HepG2 (cell line): ENCODE measurements around the gene SPTBN5. TPM values are rescaled to one million over a fixed set of nuclear protein-coding genes. Genes with fewer than 3 reads are reported as not detected.

ENCODE experiments used
- HNRNPL ChIP-seq: fragments of 200-400 bp; formaldehyde crosslinking; IDR thresholded peaks from 2 replicates; pipeline ENCODE4 v1.6.1; 2017; ENCODE audit warnings: mild to moderate bottlenecking, low read depth, low read length
- MATR3 ChIP-seq: sonication (generic); formaldehyde crosslinking; IDR thresholded peaks from 2 replicates; pipeline ENCODE4 v1.4.0; 2020; ENCODE audit warnings: missing genetic modification reagents
- MAZ ChIP-seq, 2 experiments: sonication (generic) in 1 of 2; formaldehyde crosslinking in 1 of 2; IDR thresholded peaks; 2 replicates each; pipeline versions ENCODE4 v1.5.0 to v1.6.1; 2012 to 2020; ENCODE audit warnings: low read depth in 2 of 2, mild to moderate bottlenecking in 2 of 2, borderline replicate concordance in 1 of 2, improper control_type of control experiment in 1 of 2, low read length in 1 of 2, missing genetic modification reagents in 1 of 2, moderate library complexity in 1 of 2
- MIER3 ChIP-seq: IDR thresholded peaks from 2 replicates; pipeline ENCODE4 v1.6.1; 2016; ENCODE audit warnings: missing compliant biosample characterization, borderline replicate concordance
- MLLT10 ChIP-seq: sonication (generic); formaldehyde crosslinking; IDR thresholded peaks from 2 replicates; pipeline ENCODE4 v1.4.0; 2020; ENCODE audit warnings: missing genetic modification reagents
- NFATC3 ChIP-seq: sonication (generic); formaldehyde crosslinking; IDR thresholded peaks from 2 replicates; pipeline ENCODE4 v1.5.1; 2020; ENCODE audit warnings: mild to moderate bottlenecking, missing genetic modification reagents
- RNF2 ChIP-seq: fragments of 450-650 bp; conservative IDR thresholded peaks from 2 replicates; pipeline ENCODE4 v1.6.1; 2016; ENCODE audit warnings: low read depth
- ZNF232 ChIP-seq: sonication (generic); formaldehyde crosslinking; IDR thresholded peaks from 2 replicates; pipeline ENCODE4 v1.4.0; 2020; ENCODE audit warnings: missing genetic modification reagents, borderline replicate concordance
- ZNF235 ChIP-seq: sonication (generic); formaldehyde crosslinking; IDR thresholded peaks from 2 replicates; pipeline ENCODE4 v1.8.1; 2023; ENCODE audit warnings: mild to moderate bottlenecking, missing genetic modification reagents, borderline replicate concordance
- ZNF441 ChIP-seq: sonication (generic); formaldehyde crosslinking; IDR thresholded peaks from 2 replicates; pipeline ENCODE4 v1.7.0; 2021; ENCODE audit warnings: missing genetic modification reagents, borderline replicate concordance
- ZNF577 ChIP-seq: sonication (generic); formaldehyde crosslinking; IDR thresholded peaks from 2 replicates; pipeline ENCODE4 v1.4.0; 2020; ENCODE audit warnings: mild to moderate bottlenecking, low read depth, missing genetic modification reagents, borderline replicate concordance
- ZNF704 ChIP-seq: sonication (generic); formaldehyde crosslinking; IDR thresholded peaks from 2 replicates; pipeline ENCODE4 v1.8.1; 2023; ENCODE audit warnings: mild to moderate bottlenecking, inconsistent platforms, moderate library complexity, missing genetic modification reagents, borderline replicate concordance
- ZNF724P ChIP-seq: sonication (generic); formaldehyde crosslinking; IDR thresholded peaks from 2 replicates; pipeline ENCODE4 v1.8.0; 2022; ENCODE audit warnings: missing genetic modification reagents, borderline replicate concordance
- ZNF747 ChIP-seq: sonication (generic); formaldehyde crosslinking; IDR thresholded peaks from 2 replicates; pipeline ENCODE4 v1.8.1; 2023; ENCODE audit warnings: missing genetic modification reagents, mild to moderate bottlenecking, borderline replicate concordance
- ZNF784 ChIP-seq: sonication (generic); formaldehyde crosslinking; IDR thresholded peaks from 2 replicates; pipeline ENCODE4 v1.5.1; 2020; ENCODE audit warnings: missing genetic modification reagents, mild to moderate bottlenecking, borderline replicate concordance
- ZSCAN25 ChIP-seq: sonication (generic); formaldehyde crosslinking; IDR thresholded peaks from 2 replicates; pipeline ENCODE4 v1.8.0; 2022; ENCODE audit warnings: mild to moderate bottlenecking, missing genetic modification reagents
- ZSCAN9 ChIP-seq: IDR thresholded peaks from 2 replicates; pipeline ENCODE4 v1.6.1; 2016; ENCODE audit warnings: borderline replicate concordance
- polyA plus RNA-seq, 8 experiments: library from polyadenylated mRNA; depleted of rRNA in 3 of 8; stranded (reverse) in 7 of 8; unstranded in 1 of 8; fragments of >200 nt; fragmentation: Illumina TruSeq in 4 of 8; extraction: Trizol in 4 of 8; gene quantifications; 2 replicates each; pipeline versions ENCODE4 v1.2.1 to v1.2.3, GENCODE V29; 2011 to 2016; ENCODE audit warnings: low read depth in 4 of 8, missing spikeins in 1 of 8, mixed read lengths in 1 of 8; ENCODE audit not compliant: insufficient read depth in 1 of 8
- total RNA-seq, 5 experiments: library from RNA; depleted of rRNA; stranded (reverse); fragments of >200 nt; fragmentation: Illumina TruSeq; extraction: Trizol; gene quantifications; 2 replicates each; pipeline ENCODE4 v1.2.3, GENCODE V29; 2016; ENCODE audit warnings: low read depth in 1 of 5
- TF ChIP-seq, protein P1 (sequence below): sonication (generic); formaldehyde crosslinking; IDR thresholded peaks from 2 replicates; pipeline ENCODE4 v1.5.1; 2020; ENCODE audit warnings: missing genetic modification reagents, mild to moderate bottlenecking, borderline replicate concordance
- TF ChIP-seq, protein P2 (sequence below): sonication (generic); formaldehyde crosslinking; IDR thresholded peaks from 2 replicates; pipeline ENCODE4 v1.5.0; 2020; ENCODE audit warnings: mild to moderate bottlenecking, missing genetic modification reagents, moderate library complexity

SPTBN5 gene
- total and polyA plus RNA-seq, 2 of the 13 experiments (the other 11 are each of a cell fraction or from before 2014, with no cell fraction given), result 0.01 to 0.07 TPM

DNA sequence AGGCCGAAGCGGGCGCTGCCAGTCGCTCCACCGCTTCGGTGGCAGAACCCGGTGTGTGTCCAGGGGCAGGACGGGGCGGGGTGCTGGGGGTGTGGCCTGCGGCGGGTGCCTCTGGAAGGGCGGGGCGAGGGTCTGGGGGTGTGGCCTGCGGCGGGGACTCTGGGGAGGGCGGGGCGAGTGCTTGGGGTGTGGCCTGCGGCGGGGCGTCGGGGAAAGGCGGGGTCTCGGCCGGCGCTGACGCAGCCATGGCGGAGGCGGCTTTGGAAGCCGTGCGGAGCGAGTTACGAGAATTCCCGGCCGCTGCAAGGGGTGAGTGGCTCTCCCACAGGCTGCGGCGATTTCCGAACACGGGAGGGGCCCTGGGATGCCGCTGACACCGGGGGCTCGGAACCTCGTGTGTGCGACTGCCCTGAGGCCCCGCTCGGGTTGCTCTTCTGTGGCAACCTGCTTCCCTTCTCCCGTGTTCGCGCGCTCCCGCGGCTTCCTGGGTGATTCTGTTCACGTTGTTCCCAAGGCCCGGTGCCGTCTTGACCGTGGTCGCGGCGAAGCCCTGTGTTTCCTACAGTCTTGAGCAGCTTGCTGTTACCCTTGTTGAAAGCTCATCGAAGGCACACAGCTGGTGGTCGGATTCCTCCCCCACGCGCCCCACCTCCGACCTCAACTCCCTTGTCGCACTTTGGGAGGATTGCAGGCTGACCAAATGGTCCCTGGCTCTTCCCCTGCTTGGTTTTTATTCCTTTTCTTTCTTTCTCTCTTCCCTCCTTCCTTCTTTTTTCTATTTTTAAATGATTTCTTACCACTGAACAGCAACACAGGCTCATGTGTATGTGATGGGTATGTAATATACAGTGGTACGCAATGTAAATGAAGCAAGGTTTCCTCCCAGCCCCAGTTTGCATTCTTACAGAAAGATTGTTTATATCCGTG, 65.7 kb downstream of the SPTBN5 start, which contains the start of gene JMJD7 (continued):
- TF ChIP-seq, protein P1, sequence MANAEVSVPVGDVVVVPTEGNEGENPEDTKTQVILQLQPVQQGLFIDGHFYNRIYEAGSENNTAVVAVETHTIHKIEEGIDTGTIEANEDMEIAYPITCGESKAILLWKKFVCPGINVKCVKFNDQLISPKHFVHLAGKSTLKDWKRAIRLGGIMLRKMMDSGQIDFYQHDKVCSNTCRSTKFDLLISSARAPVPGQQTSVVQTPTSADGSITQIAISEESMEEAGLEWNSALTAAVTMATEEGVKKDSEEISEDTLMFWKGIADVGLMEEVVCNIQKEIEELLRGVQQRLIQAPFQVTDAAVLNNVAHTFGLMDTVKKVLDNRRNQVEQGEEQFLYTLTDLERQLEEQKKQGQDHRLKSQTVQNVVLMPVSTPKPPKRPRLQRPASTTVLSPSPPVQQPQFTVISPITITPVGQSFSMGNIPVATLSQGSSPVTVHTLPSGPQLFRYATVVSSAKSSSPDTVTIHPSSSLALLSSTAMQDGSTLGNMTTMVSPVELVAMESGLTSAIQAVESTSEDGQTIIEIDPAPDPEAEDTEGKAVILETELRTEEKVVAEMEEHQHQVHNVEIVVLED, result no peak
- no peak for TF ChIP-seq MATR3 (CRISPR knock-in tag)
- no peak for TF ChIP-seq ZSCAN9 (CRISPR knock-in tag)
- peak; percentile 75; the same call in 1 of the 2 replicates for TF ChIP-seq HNRNPL
- no peak for TF ChIP-seq MLLT10 (CRISPR knock-in tag)
- no peak for TF ChIP-seq ZNF724P (CRISPR knock-in tag)
- peak; percentile 77; the same call in 1 of the 2 replicates for TF ChIP-seq ZNF747 (CRISPR knock-in tag)
- no peak for TF ChIP-seq ZNF441 (CRISPR knock-in tag)
- 0 out of 2 replicates have a peak, but pooled peaks have one; percentile 30 for TF ChIP-seq ZSCAN25 (CRISPR knock-in tag)
- no peak for TF ChIP-seq ZNF235 (CRISPR knock-in tag)
- no peak for TF ChIP-seq MAZ (IDR thresholded peaks at IDR 0.05; ENCODE audit: borderline replicate concordance, low read depth, low read length)
- 0 out of 2 replicates have a peak, but pooled peaks have one; percentile 33 for TF ChIP-seq MAZ (CRISPR knock-in tag; IDR thresholded peaks at IDR 0.05; ENCODE audit: low read depth)
- no peak for TF ChIP-seq RNF2
- TF ChIP-seq NFATC3 (CRISPR knock-in tag), result no peak
- no peak for TF ChIP-seq ZNF784
- peak; percentile 63; the same call in 1 of the 2 replicates for TF ChIP-seq ZNF232 (CRISPR knock-in tag)
- TF ChIP-seq, protein P2, sequence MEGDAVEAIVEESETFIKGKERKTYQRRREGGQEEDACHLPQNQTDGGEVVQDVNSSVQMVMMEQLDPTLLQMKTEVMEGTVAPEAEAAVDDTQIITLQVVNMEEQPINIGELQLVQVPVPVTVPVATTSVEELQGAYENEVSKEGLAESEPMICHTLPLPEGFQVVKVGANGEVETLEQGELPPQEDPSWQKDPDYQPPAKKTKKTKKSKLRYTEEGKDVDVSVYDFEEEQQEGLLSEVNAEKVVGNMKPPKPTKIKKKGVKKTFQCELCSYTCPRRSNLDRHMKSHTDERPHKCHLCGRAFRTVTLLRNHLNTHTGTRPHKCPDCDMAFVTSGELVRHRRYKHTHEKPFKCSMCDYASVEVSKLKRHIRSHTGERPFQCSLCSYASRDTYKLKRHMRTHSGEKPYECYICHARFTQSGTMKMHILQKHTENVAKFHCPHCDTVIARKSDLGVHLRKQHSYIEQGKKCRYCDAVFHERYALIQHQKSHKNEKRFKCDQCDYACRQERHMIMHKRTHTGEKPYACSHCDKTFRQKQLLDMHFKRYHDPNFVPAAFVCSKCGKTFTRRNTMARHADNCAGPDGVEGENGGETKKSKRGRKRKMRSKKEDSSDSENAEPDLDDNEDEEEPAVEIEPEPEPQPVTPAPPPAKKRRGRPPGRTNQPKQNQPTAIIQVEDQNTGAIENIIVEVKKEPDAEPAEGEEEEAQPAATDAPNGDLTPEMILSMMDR, result no peak; the same call in 1 of the 2 replicates
- no peak for TF ChIP-seq ZNF577
- no peak for TF ChIP-seq MIER3 (CRISPR knock-in tag)
- no peak for TF ChIP-seq ZNF704 (CRISPR knock-in tag)
